Stomach (tissue), 9 donors: ENCODE data around the gene DMRT1. TPM values are rescaled to one million over a fixed set of nuclear protein-coding genes. Genes with fewer than 3 reads are reported as not detected.
A peak's percentile ranks its signal among the peaks of the same experiment; 100 is the strongest.

Source experiments
- DNase-seq, 2 donors: peaks; one replicate each; pipeline versions ENCODE4 v3.0.0 to v3.0.0-alpha.2; 2013 to 2019
- H3K27ac ChIP-seq, 5 donors: fragments of 200-600 bp in 4 of 5; sonication (generic) in 4 of 5; one replicate each; pipeline ENCODE4 v1.5.1; 2013 to 2019; ENCODE audit warnings: mild to moderate bottlenecking in 1 of 5, moderate library complexity in 1 of 5
- H3K27me3 ChIP-seq, 3 donors: fragments of 200-600 bp; sonication (generic); one replicate each; pipeline ENCODE4 v1.5.1; 2017 to 2019; ENCODE audit warnings: mixed run types in 1 of 3
- H3K36me3 ChIP-seq, 4 donors: fragments of 200-600 bp; sonication (generic); 1 replicate in 3 of 4; 2 replicates in 1 of 4; pipeline ENCODE4 v1.5.1; 2016 to 2019
- H3K4me1 ChIP-seq, 4 donors: fragments of 200-600 bp; sonication (generic); one replicate each; pipeline ENCODE4 v1.5.1; 2016 to 2019
- H3K4me3 ChIP-seq, 4 donors: fragments of 200-600 bp; sonication (generic) in 3 of 4; one replicate each; pipeline ENCODE4 v1.5.1; 2016 to 2019; ENCODE audit warnings: mild to moderate bottlenecking in 1 of 4
- H3K9me3 ChIP-seq, 4 donors: fragments of 200-600 bp; sonication (generic); one replicate each; pipeline ENCODE4 v1.5.1; 2016 to 2019
- CTCF ChIP-seq, 7 experiments: fragments of 450-650 bp in 4 of 7; fragments of 200-600 bp in 3 of 7; sonication (generic) in 3 of 7; IDR thresholded peaks; one replicate each; pipeline ENCODE4 v1.5.1; 2016 to 2019; ENCODE audit warnings: antibody characterized with exemption in 7 of 7, control low read depth in 2 of 7, mild to moderate bottlenecking in 1 of 7
- EP300 ChIP-seq: sonication (generic); formaldehyde crosslinking; IDR thresholded peaks from one replicate; pipeline ENCODE4 v1.6.1; 2017; ENCODE audit warnings: antibody characterized with exemption
- POLR2A ChIP-seq, 4 donors: fragments of 450-650 bp; IDR thresholded peaks; one replicate each; pipeline ENCODE4 v1.6.1; 2016; ENCODE audit warnings: antibody characterized with exemption in 4 of 4, control low read depth in 2 of 4, mild to moderate bottlenecking in 1 of 4, moderate library complexity in 1 of 4
- POLR2AphosphoS5 ChIP-seq, 3 donors: sonication (generic); formaldehyde crosslinking; IDR thresholded peaks; one replicate each; pipeline ENCODE4 v1.6.1; 2016; ENCODE audit warnings: antibody characterized with exemption in 3 of 3
- WGBS, 5 donors: extraction: QIAGEN DNeasy Blood & Tissue Kit in 3 of 5; methylation state at CpG; one replicate each; pipeline versions ENCODE4 v1.1.5 to v1.1.7; 2013 to 2018; 5-methylcytosine and 5-hydroxymethylcytosine counted together
- intact Hi-C: fragments of 100-400 bp; cut with DNase I; formaldehyde crosslinking; loops from one replicate; pipeline ENCODE4 v1.15.1; 2023; ENCODE audit warnings: low total_unique reads
- polyA plus RNA-seq, 3 donors: library from polyadenylated mRNA; stranded (reverse); fragments of 200-250 nt; gene quantifications; one replicate each; pipeline ENCODE4 v1.2.3, GENCODE V29; 2013
- total RNA-seq, 5 donors: library from RNA; depleted of rRNA; stranded (reverse); fragments of >200 nt; gene quantifications; one replicate each; pipeline versions ENCODE4 v1.1.0 to v1.2.3, GENCODE V29; 2014 to 2016
- donor health status: healthy with polysubstance abuse.
- donor health status: Bipolar disorder and iron deficiency.
- donor health status: healthy.

Gene DMRT1
- total and polyA plus RNA-seq, 8 donors, result not detected

GRCh38 chr9:935348-935965 is 94.0 kb downstream of the DMRT1 start:
- TF ChIP-seq POLR2AphosphoS5 (IDR thresholded peaks at IDR 0.05) (no peak), EP300 (no peak), POLR2A (IDR thresholded peaks at IDR 0.05) (no peak), CTCF (IDR thresholded peaks at IDR 0.05) (no peak)
- H3K4me1 ChIP-seq, result peaks cover 0 to 9% (median 0%) of the 10 kb centered on the region in 4 donors
- no peak overlapping the region for H3K27ac ChIP-seq
- intact Hi-C loops, result no loop called here
- peak overlapping the region in 1 of 4 donors; percentile 18 for H3K4me3 ChIP-seq
- H3K36me3 ChIP-seq, result no peaks in the 10 kb centered on the region
- H3K9me3 ChIP-seq, result peaks cover 0 to 21% (median 13%) of the 10 kb centered on the region in 4 donors
- peak in 1 of 2 donors; percentile 60 for DNase-seq
- 14 to 36% (median 20%) methylated on average over 10 of the region's 10 CpGs for WGBS, 5 donors
- peaks cover 0 to 69% (median 15%) of the 10 kb centered on the region in 3 donors for H3K27me3 ChIP-seq

- TF ChIP-seq EP300 (no peak), CTCF (IDR thresholded peaks at IDR 0.05) (no peak), POLR2A (IDR thresholded peaks at IDR 0.05) (no peak), POLR2AphosphoS5 (IDR thresholded peaks at IDR 0.05) (no peak)
- DNase-seq, result no peak
- WGBS, 5 donors, result 40 to 52% (median 44%) methylated on average over 6 of the region's 6 CpGs
- H3K27ac ChIP-seq, result no peak overlapping the region
- intact Hi-C loops, result no loop called here
- peaks cover 0 to 64% (median 19%) of the 10 kb centered on the region in 3 donors for H3K27me3 ChIP-seq
- H3K4me1 ChIP-seq, result no peaks in the 10 kb centered on the region
- no peaks in the 10 kb centered on the region for H3K36me3 ChIP-seq
- no peak overlapping the region for H3K4me3 ChIP-seq
- peaks cover 0 to 21% (median 11%) of the 10 kb centered on the region in 4 donors for H3K9me3 ChIP-seq
These were observed 101.5 kb downstream of the DMRT1 start for GRCh38 chr9:942805-943580.

DNA sequence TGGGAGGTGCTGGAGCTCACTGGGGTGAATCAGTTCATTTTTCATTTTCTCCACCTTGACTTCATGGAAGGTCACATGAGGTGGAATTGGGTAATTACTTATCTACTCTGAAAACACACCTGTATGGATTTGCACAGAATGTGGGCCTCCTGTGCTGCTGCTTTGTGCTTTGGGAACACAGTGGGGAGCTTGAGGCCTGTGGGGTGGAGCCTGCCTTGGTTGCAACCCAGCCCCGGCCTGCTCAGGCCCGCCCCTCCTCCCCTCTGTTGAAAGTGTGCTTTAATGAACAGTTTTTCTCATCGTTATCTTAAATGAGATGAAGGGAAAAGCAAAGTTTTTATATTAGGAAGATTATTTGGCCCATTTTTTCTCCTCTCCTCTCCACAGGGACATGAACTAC is 106.5 kb downstream of the DMRT1 start:
- 66 to 83% (median 77%) methylated on average over 3 of the region's 3 CpGs for WGBS, 5 donors
- Histone ChIP-seq H3K4me3 (no peak overlapping the region), H3K4me1 (no peaks in the 10 kb centered on the region), H3K9me3 (peaks cover 0 to 8% (median 3%) of the 10 kb centered on the region in 4 donors), H3K36me3 (no peaks in the 10 kb centered on the region), H3K27me3 (peaks cover 0 to 71% (median 19%) of the 10 kb centered on the region in 3 donors), H3K27ac (no peak overlapping the region)
- DNase-seq, result no peak
- intact Hi-C loops, result no loop called here
- no peak for TF ChIP-seq POLR2A (IDR thresholded peaks at IDR 0.05)
- TF ChIP-seq EP300, result no peak
- TF ChIP-seq POLR2AphosphoS5 (IDR thresholded peaks at IDR 0.05), result no peak
- TF ChIP-seq CTCF (IDR thresholded peaks at IDR 0.05), result no peak

GRCh38 chr9:948497-948896 is 107.0 kb downstream of the DMRT1 start:
- WGBS, 5 donors, result 82 to 91% (median 85%) methylated on average over 7 of the region's 7 CpGs
- Histone ChIP-seq H3K36me3 (no peaks in the 10 kb centered on the region), H3K27ac (no peak overlapping the region), H3K9me3 (peaks cover 0 to 8% (median 3%) of the 10 kb centered on the region in 4 donors), H3K4me1 (no peaks in the 10 kb centered on the region), H3K4me3 (no peak overlapping the region), H3K27me3 (peaks cover 0 to 70% (median 20%) of the 10 kb centered on the region in 3 donors)
- intact Hi-C loops, result no loop called here
- TF ChIP-seq POLR2A (IDR thresholded peaks at IDR 0.05) (no peak), CTCF (IDR thresholded peaks at IDR 0.05) (no peak), EP300 (no peak), POLR2AphosphoS5 (IDR thresholded peaks at IDR 0.05) (no peak)
- DNase-seq, result no peak
